HepG2 (cell line): Measurements from ENCODE around the gene ANO6. TPM values are rescaled to one million over a fixed set of nuclear protein-coding genes. Genes with fewer than 3 reads are reported as not detected.

Experiments
- EED ChIP-seq: sonication (generic); formaldehyde crosslinking; IDR thresholded peaks from 2 replicates; pipeline ENCODE4 v1.5.0; 2020; ENCODE audit warnings: mild to moderate bottlenecking, missing genetic modification reagents
- EP300 ChIP-seq, 3 experiments: sonication (generic) in 1 of 3; formaldehyde crosslinking in 1 of 3; IDR thresholded peaks; 2 replicates each; pipeline versions ENCODE4 v1.5.1 to v1.6.1; 2011 to 2020; ENCODE audit warnings: low read depth in 2 of 3, low read length in 2 of 3, borderline replicate concordance in 1 of 3, improper control_type of control experiment in 1 of 3, mild to moderate bottlenecking in 1 of 3, missing genetic modification reagents in 1 of 3, moderate library complexity in 1 of 3
- PAXIP1 ChIP-seq: sonication (generic); formaldehyde crosslinking; conservative IDR thresholded peaks from 2 replicates; pipeline ENCODE4 v1.4.0; 2020; ENCODE audit warnings: mild to moderate bottlenecking, missing genetic modification reagents, moderate library complexity
- PHF8 ChIP-seq: sonication (generic); formaldehyde crosslinking; IDR thresholded peaks from 2 replicates; pipeline ENCODE4 v1.5.0; 2020; ENCODE audit warnings: missing genetic modification reagents
- PTBP1 ChIP-seq: fragments of 200-400 bp; formaldehyde crosslinking; IDR thresholded peaks from 2 replicates; pipeline ENCODE4 v1.6.1; 2018; ENCODE audit warnings: low read length, low read depth; ENCODE audit not compliant: poor library complexity, severe bottlenecking
- RBM39 ChIP-seq: fragments of 200-400 bp; formaldehyde crosslinking; IDR thresholded peaks from one replicate; pipeline ENCODE4 v1.6.1; 2018; ENCODE audit warnings: antibody characterized with exemption, mild to moderate bottlenecking, low read depth, low read length; ENCODE audit not compliant: poor library complexity, severe bottlenecking
- REXO4 ChIP-seq: sonication (generic); formaldehyde crosslinking; IDR thresholded peaks from 2 replicates; pipeline ENCODE4 v1.8.0; 2022; ENCODE audit warnings: missing genetic modification reagents, mild to moderate bottlenecking, borderline replicate concordance
- SALL1 ChIP-seq: sonication (generic); formaldehyde crosslinking; IDR thresholded peaks from 2 replicates; pipeline ENCODE4 v1.8.0; 2022; ENCODE audit warnings: mild to moderate bottlenecking, missing genetic modification reagents
- UBTF ChIP-seq: sonication (generic); formaldehyde crosslinking; IDR thresholded peaks from 2 replicates; pipeline ENCODE4 v1.4.0; 2020; ENCODE audit warnings: mild to moderate bottlenecking, missing genetic modification reagents
- ZBTB26 ChIP-seq: IDR thresholded peaks from 2 replicates; pipeline ENCODE4 v1.6.1; 2016; ENCODE audit warnings: missing compliant biosample characterization, missing genetic modification reagents, borderline replicate concordance
- ZKSCAN1 ChIP-seq: fragments of 150-350 bp; IDR thresholded peaks from 2 replicates; pipeline ENCODE4 v1.6.1; 2014; ENCODE audit warnings: low read length
- ZNF17 ChIP-seq: sonication (generic); formaldehyde crosslinking; IDR thresholded peaks from 2 replicates; pipeline ENCODE4 v1.5.0; 2020; ENCODE audit warnings: mild to moderate bottlenecking, missing genetic modification reagents
- ZNF274 ChIP-seq: sonication (generic); formaldehyde crosslinking; IDR thresholded peaks from 2 replicates; pipeline ENCODE4 v1.5.1; 2020; ENCODE audit warnings: mild to moderate bottlenecking, missing genetic modification reagents
- ZNF33A ChIP-seq: sonication (generic); formaldehyde crosslinking; IDR thresholded peaks from 2 replicates; pipeline ENCODE4 v1.5.1; 2020; ENCODE audit warnings: missing genetic modification reagents, mild to moderate bottlenecking, moderate library complexity, borderline replicate concordance
- ZNF574 ChIP-seq: sonication (generic); formaldehyde crosslinking; IDR thresholded peaks from 2 replicates; pipeline ENCODE4 v1.4.0; 2020; ENCODE audit warnings: missing genetic modification reagents
- ZNF788 ChIP-seq: sonication (generic); formaldehyde crosslinking; IDR thresholded peaks from 2 replicates; pipeline ENCODE4 v1.5.0; 2020; ENCODE audit warnings: mild to moderate bottlenecking, missing genetic modification reagents, borderline replicate concordance
- ZSCAN20 ChIP-seq: sonication (generic); formaldehyde crosslinking; IDR thresholded peaks from 2 replicates; pipeline ENCODE4 v1.4.0; 2020; ENCODE audit warnings: missing genetic modification reagents, mild to moderate bottlenecking, borderline replicate concordance
- polyA plus RNA-seq, 8 experiments: library from polyadenylated mRNA; depleted of rRNA in 3 of 8; stranded (reverse) in 7 of 8; unstranded in 1 of 8; fragments of >200 nt; fragmentation: Illumina TruSeq in 4 of 8; extraction: Trizol in 4 of 8; gene quantifications; 2 replicates each; pipeline versions ENCODE4 v1.2.1 to v1.2.3, GENCODE V29; 2011 to 2016; ENCODE audit warnings: low read depth in 4 of 8, missing spikeins in 1 of 8, mixed read lengths in 1 of 8; ENCODE audit not compliant: insufficient read depth in 1 of 8
- total RNA-seq, 5 experiments: library from RNA; depleted of rRNA; stranded (reverse); fragments of >200 nt; fragmentation: Illumina TruSeq; extraction: Trizol; gene quantifications; 2 replicates each; pipeline ENCODE4 v1.2.3, GENCODE V29; 2016; ENCODE audit warnings: low read depth in 1 of 5

The ANO6 gene
- total and polyA plus RNA-seq, 2 of the 13 experiments (the other 11 are each of a cell fraction or from before 2014, with no cell fraction given) = 37.8 to 57.1 TPM

- TF ChIP-seq PAXIP1 (CRISPR knock-in tag) (peak; percentile 56), PTBP1 (peak; percentile 76), EED (CRISPR knock-in tag) (peak; percentile 77; the same call in 1 of the 2 replicates), ZNF17 (CRISPR knock-in tag) (0 out of 2 replicates have a peak, but pooled peaks have one; percentile 85), PHF8 (peak; percentile 66; the same call in 1 of the 2 replicates), REXO4 (no peak), ZSCAN20 (peak; percentile 35; the same call in 1 of the 2 replicates), ZKSCAN1 (no peak), ZNF274 (CRISPR knock-in tag) (peak; percentile 55; the same call in 1 of the 2 replicates), ZNF788 (CRISPR knock-in tag) (peak; percentile 55), ZNF33A (CRISPR knock-in tag) (no peak), SALL1 (CRISPR knock-in tag) (peak; percentile 90), UBTF (CRISPR knock-in tag) (peak; percentile 99; the same call in 1 of the 2 replicates), EP300 (IDR thresholded peaks at IDR 0.05; ENCODE audit: low read depth in 2 of 2, low read length in 2 of 2) (peak; percentile 10 to 23; a peak in 2 of 4 replicates), EP300 (CRISPR knock-in tag; IDR thresholded peaks at IDR 0.05; ENCODE audit: borderline replicate concordance) (peak; percentile 43; the same call in 1 of the 2 replicates), RBM39 (no peak), ZBTB26 (CRISPR knock-in tag) (no peak), ZNF574 (CRISPR knock-in tag) (peak; percentile 69; the same call in 1 of the 2 replicates)
Observed at GRCh38 chr12:45215419-45216229, at the start of gene ANO6 (continued).
